ENCODE measurements around the gene DUSP16.
"Not testable (repeated sequence)": the region's sequence is repeated elsewhere in the genome, so short reads cannot be mapped to it uniquely, and the experiment has no call there.

DNA sequence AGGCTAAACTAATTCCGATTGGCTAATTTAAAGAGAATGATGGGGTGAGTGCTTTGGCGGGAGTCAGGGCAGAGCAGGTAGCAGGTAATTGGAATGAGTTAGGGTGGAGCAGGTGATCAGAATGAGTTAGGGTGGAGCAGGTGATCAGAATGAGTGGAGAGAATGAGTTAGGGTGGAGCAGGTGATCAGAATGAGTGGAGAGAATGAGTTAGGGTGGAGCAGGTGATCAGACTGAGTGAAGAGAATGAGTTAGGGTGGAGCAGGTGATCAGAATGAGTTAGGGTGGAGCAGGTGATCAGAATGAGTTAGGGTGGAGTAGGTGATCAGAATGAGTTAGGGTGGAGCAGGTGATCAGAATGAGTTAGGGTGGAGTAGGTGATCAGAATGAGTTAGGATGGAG, 33.3 kb upstream of the DUSP16 start:
- TF ChIP-seq, protein P1, sequence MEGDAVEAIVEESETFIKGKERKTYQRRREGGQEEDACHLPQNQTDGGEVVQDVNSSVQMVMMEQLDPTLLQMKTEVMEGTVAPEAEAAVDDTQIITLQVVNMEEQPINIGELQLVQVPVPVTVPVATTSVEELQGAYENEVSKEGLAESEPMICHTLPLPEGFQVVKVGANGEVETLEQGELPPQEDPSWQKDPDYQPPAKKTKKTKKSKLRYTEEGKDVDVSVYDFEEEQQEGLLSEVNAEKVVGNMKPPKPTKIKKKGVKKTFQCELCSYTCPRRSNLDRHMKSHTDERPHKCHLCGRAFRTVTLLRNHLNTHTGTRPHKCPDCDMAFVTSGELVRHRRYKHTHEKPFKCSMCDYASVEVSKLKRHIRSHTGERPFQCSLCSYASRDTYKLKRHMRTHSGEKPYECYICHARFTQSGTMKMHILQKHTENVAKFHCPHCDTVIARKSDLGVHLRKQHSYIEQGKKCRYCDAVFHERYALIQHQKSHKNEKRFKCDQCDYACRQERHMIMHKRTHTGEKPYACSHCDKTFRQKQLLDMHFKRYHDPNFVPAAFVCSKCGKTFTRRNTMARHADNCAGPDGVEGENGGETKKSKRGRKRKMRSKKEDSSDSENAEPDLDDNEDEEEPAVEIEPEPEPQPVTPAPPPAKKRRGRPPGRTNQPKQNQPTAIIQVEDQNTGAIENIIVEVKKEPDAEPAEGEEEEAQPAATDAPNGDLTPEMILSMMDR (IDR thresholded peaks at IDR 0.05), result not testable (repeated sequence)
- not testable (repeated sequence) for TF ChIP-seq NR2C2 (CRISPR knock-in tag; IDR thresholded peaks at IDR 0.05); ZNF138 (CRISPR knock-in tag; conservative IDR thresholded peaks at IDR 0.05); PRDM15 (CRISPR knock-in tag; IDR thresholded peaks at IDR 0.05); ATF3 (CRISPR knock-in tag; conservative IDR thresholded peaks at IDR 0.05); JUN (CRISPR knock-in tag; IDR thresholded peaks at IDR 0.05); CREM (CRISPR knock-in tag; IDR thresholded peaks at IDR 0.05)
- TF ChIP-seq, protein P2, sequence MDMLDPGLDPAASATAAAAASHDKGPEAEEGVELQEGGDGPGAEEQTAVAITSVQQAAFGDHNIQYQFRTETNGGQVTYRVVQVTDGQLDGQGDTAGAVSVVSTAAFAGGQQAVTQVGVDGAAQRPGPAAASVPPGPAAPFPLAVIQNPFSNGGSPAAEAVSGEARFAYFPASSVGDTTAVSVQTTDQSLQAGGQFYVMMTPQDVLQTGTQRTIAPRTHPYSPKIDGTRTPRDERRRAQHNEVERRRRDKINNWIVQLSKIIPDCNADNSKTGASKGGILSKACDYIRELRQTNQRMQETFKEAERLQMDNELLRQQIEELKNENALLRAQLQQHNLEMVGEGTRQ (CRISPR knock-in tag; IDR thresholded peaks at IDR 0.05), result not testable (repeated sequence)
- TF ChIP-seq, protein P3, sequence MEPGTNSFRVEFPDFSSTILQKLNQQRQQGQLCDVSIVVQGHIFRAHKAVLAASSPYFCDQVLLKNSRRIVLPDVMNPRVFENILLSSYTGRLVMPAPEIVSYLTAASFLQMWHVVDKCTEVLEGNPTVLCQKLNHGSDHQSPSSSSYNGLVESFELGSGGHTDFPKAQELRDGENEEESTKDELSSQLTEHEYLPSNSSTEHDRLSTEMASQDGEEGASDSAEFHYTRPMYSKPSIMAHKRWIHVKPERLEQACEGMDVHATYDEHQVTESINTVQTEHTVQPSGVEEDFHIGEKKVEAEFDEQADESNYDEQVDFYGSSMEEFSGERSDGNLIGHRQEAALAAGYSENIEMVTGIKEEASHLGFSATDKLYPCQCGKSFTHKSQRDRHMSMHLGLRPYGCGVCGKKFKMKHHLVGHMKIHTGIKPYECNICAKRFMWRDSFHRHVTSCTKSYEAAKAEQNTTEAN (CRISPR knock-in tag; IDR thresholded peaks at IDR 0.05), result not testable (repeated sequence)

Measured in WTC11 (cell line).